NT2/D1 (cell line): ENCODE results near the gene TET1.
A peak's percentile ranks its signal among the peaks of the same experiment; 100 is the strongest.

ENCODE experiments used
- DNase-seq: peaks from one replicate; pipeline ENCODE4 v3.0.0-alpha.2; 2011; ENCODE audit warnings: low read depth, low spot score
- H3K27me3 ChIP-seq: 2 replicates; pipeline ENCODE4 v1.6.0; 2011; ENCODE audit warnings: mild to moderate bottlenecking; ENCODE audit not compliant: insufficient read length, insufficient read depth
- H3K36me3 ChIP-seq: 2 replicates; pipeline ENCODE4 v1.6.1; 2011; ENCODE audit warnings: mild to moderate bottlenecking, low read length, mixed read lengths; ENCODE audit not compliant: insufficient read depth, insufficient read length
- H3K4me1 ChIP-seq: 2 replicates; pipeline ENCODE4 v1.5.1; 2011; ENCODE audit not compliant: insufficient read depth, insufficient read length
- H3K4me3 ChIP-seq: 2 replicates; pipeline ENCODE4 v1.5.1; 2011; ENCODE audit warnings: low read depth; ENCODE audit not compliant: insufficient read length
- H3K9ac ChIP-seq: 2 replicates; pipeline ENCODE4 v1.6.0; 2011; ENCODE audit warnings: low read depth; ENCODE audit not compliant: insufficient read length
- H3K9me3 ChIP-seq: 2 replicates; pipeline ENCODE4 v1.5.1; 2011; ENCODE audit warnings: mild to moderate bottlenecking, low read length; ENCODE audit not compliant: insufficient read depth
- SUZ12 ChIP-seq: IDR thresholded peaks from 2 replicates; pipeline ENCODE4 v1.6.1; 2011; ENCODE audit not compliant: insufficient read length, insufficient read depth; ENCODE audit errors: extremely low read depth
- YY1 ChIP-seq: IDR thresholded peaks from 2 replicates; pipeline ENCODE4 v1.6.1; 2011; ENCODE audit not compliant: insufficient read length, insufficient read depth
- ZNF274 ChIP-seq: IDR thresholded peaks from 2 replicates; pipeline ENCODE4 v1.6.1; 2011; ENCODE audit warnings: mild to moderate bottlenecking, low read depth, low read length

Gene TET1

GRCh38 chr10:68537796-68538195 lies 22.3 kb upstream of the TET1 start:
- H3K4me3 ChIP-seq: no peak overlapping the region
- no peaks in the 10 kb centered on the region for H3K9me3 ChIP-seq
- no peak for DNase-seq
- no peaks in the 10 kb centered on the region for H3K4me1 ChIP-seq
- H3K27me3 ChIP-seq: no peaks in the 10 kb centered on the region
- H3K36me3 ChIP-seq: no peaks in the 10 kb centered on the region
- H3K9ac ChIP-seq: no peak overlapping the region
- TF ChIP-seq SUZ12: no peak

- Histone ChIP-seq H3K9ac (no peak overlapping the region), H3K27me3 (no peaks in the 10 kb centered on the region), H3K4me3 (no peak overlapping the region), H3K4me1 (no peaks in the 10 kb centered on the region), H3K9me3 (no peaks in the 10 kb centered on the region), H3K36me3 (no peaks in the 10 kb centered on the region)
- DNase-seq: no peak
- TF ChIP-seq SUZ12: no peak
- TF ChIP-seq ZNF274: no peak
- no peak for TF ChIP-seq YY1
Measured at GRCh38 chr10:68543004-68543918, 16.9 kb upstream of the TET1 start.

- DNase-seq: peak; percentile 75
- no peak for TF ChIP-seq ZNF274
- no peak for TF ChIP-seq YY1
- TF ChIP-seq SUZ12: no peak
- peaks cover 6% of the 10 kb centered on the region for H3K4me1 ChIP-seq
- no peak overlapping the region for H3K4me3 ChIP-seq
- no peaks in the 10 kb centered on the region for H3K27me3 ChIP-seq
- H3K9me3 ChIP-seq: no peaks in the 10 kb centered on the region
- H3K36me3 ChIP-seq: no peaks in the 10 kb centered on the region
- H3K9ac ChIP-seq: no peak overlapping the region
Measured at GRCh38 chr10:68550747-68551411, 9.3 kb upstream of the TET1 start.

GRCh38 chr10:68553138-68553537 lies 7.0 kb upstream of the TET1 start:
- TF ChIP-seq YY1 (no peak), ZNF274 (no peak), SUZ12 (no peak)
- Histone ChIP-seq H3K4me3 (no peak overlapping the region), H3K36me3 (no peaks in the 10 kb centered on the region), H3K27me3 (no peaks in the 10 kb centered on the region), H3K4me1 (peaks cover 6% of the 10 kb centered on the region), H3K9ac (no peak overlapping the region), H3K9me3 (no peaks in the 10 kb centered on the region)
- no peak for DNase-seq

GRCh38 chr10:68553599-68553998 lies 6.5 kb upstream of the TET1 start:
- Histone ChIP-seq H3K9me3 (no peaks in the 10 kb centered on the region), H3K9ac (no peak overlapping the region), H3K4me1 (peaks cover 6% of the 10 kb centered on the region), H3K4me3 (no peak overlapping the region), H3K36me3 (no peaks in the 10 kb centered on the region), H3K27me3 (no peaks in the 10 kb centered on the region)
- TF ChIP-seq SUZ12: no peak
- no peak for TF ChIP-seq YY1
- no peak for TF ChIP-seq ZNF274
- no peak for DNase-seq

- Histone ChIP-seq H3K27me3 (no peaks in the 10 kb centered on the region), H3K4me1 (peaks cover 3% of the 10 kb centered on the region), H3K4me3 (no peak overlapping the region), H3K9ac (no peak overlapping the region), H3K9me3 (no peaks in the 10 kb centered on the region), H3K36me3 (no peaks in the 10 kb centered on the region)
- no peak for DNase-seq
- TF ChIP-seq SUZ12 (no peak), ZNF274 (no peak), YY1 (no peak)
Measured at GRCh38 chr10:68558478-68558877, 1.7 kb upstream of the TET1 start.

GRCh38 chr10:68559251-68559650 lies 886 bp upstream of the TET1 start:
- no peak for TF ChIP-seq YY1
- no peak for TF ChIP-seq ZNF274
- TF ChIP-seq SUZ12: no peak
- Histone ChIP-seq H3K4me1 (no peaks in the 10 kb centered on the region), H3K4me3 (no peak overlapping the region), H3K9ac (no peak overlapping the region), H3K27me3 (no peaks in the 10 kb centered on the region), H3K36me3 (no peaks in the 10 kb centered on the region), H3K9me3 (no peaks in the 10 kb centered on the region)
- no peak for DNase-seq
